Testis (tissue), 2 donors: ENCODE measurements around the gene CIB1.

Experiments
- CTCF ChIP-seq, 3 experiments: fragments of 450-650 bp in 2 of 3; fragments of 200-600 bp in 1 of 3; sonication (generic) in 1 of 3; IDR thresholded peaks; one replicate each; pipeline ENCODE4 v1.5.1; 2016 to 2019; ENCODE audit warnings: antibody characterized with exemption in 3 of 3, mild to moderate bottlenecking in 2 of 3, moderate library complexity in 1 of 3
- POLR2A ChIP-seq: fragments of 450-650 bp; IDR thresholded peaks from one replicate; pipeline ENCODE4 v1.6.1; 2017; ENCODE audit warnings: antibody characterized with exemption, mild to moderate bottlenecking, moderate library complexity

- no peak for TF ChIP-seq POLR2A
- no peak for TF ChIP-seq CTCF (IDR thresholded peaks at IDR 0.05)
Measured at GRCh38 chr15:90243943-90244639, 10.3 kb upstream of the CIB1 start.
